GM21786 (cell line): ENCODE data around the gene TBK1.

Source experiments
- ATAC-seq: cut with Tn5 transposase; IDR thresholded peaks from one replicate; pipeline ENCODE4 v1.9.1; 2021; ENCODE audit not compliant: unreplicated experiment

Gene TBK1

GRCh38 chr12:64451687-64452558 lies at the start of gene TBK1:
Gene TBK1 (plus strand): TSS chr12:64452120. CDS start chr12:64455871, 3,751 bp downstream.
- peak; percentile 83 for ATAC-seq

GRCh38 chr12:64402181-64402580 lies 49.7 kb upstream of the TBK1 start:
- ATAC-seq: no peak

GRCh38 chr12:64403707-64404469 lies 48.0 kb upstream of the TBK1 start, which contains the start of gene XPOT:
Gene XPOT (plus strand): TSS chr12:64404392. CDS start chr12:64410036, 5,644 bp downstream.
- peak; percentile 93 for ATAC-seq

DNA sequence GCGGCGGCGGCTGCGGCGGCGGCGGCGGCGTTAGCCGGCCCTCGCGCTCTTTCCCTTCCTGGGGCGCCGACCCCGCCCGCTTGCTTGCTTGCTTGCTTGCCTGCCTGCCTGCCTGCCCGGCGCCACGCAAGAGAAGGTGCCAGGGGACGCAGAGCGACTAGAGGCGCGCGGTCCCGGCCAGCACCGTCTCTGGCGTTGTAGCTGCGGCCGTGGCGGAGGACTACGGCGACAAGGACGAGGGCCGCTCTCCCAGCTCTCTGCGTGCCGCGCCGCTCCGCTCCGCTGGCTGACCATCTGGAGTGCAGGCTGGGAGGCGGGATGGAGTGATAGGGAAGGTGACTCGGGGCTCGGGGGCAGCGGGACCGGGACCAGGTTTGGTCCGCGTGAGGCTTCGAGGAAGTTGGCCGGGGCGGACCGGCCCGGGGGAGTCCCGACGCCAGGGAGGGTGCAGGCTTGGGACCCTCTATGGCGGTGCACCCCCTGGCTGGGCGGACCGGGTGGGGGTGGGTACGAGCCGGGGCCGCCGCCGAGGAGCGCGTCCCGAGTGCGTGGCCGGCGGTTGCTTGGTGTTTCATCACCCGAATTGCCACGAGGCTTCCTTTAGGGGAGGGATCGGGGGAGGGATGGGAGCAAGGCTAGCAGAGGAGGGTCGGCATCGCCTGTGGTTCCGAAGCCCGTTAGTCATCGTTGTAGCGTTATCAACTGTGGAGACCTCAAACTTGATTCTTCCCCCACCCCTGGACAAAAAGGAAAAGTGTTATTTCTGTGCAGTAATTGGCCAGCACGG lies 47.3 kb upstream of the TBK1 start:
- ATAC-seq: no peak

DNA sequence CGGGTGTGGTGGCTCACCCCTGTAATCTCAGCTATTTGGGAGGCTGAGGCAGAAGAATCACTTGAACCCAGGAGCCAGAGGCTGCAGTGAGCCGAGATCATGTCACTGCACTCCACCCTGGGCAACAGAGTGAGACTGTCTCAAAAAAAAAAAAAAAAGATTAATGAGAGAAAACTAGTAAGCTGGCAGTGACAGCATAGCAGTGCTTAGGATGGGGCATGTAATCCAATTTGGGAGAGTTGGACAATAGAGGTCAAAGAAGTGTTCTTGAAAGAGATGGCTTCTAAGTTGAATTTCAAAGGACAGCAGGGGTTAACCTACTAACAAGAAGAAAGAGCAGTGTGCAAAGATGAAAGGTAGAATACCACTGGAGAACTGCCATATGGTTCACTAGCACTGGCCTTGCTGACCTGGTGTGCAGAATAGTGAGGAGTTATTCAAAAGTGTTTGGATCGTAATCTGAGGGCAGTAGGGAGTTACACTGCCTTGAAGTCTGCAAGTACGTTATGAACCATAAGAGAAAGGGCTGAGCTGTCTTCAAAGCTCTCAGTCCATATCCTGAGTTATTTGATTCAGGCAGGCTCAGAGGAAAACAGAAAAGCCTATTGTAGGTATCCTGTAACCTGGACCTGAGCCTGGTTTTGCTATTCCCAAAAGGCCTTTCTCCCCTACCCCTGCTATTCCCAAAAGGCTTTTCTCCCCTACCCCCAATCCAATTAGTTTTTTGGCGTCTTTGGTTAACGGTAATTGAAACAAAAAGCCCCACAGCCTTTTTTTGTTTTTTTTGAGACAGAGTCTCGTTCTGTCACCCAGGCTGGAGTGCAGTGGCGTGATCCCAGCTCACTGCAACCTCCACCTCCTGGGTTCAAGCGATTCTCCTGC lies 44.3 kb upstream of the TBK1 start:
- ATAC-seq: no peak

GRCh38 chr12:64411427-64411826 lies 40.5 kb upstream of the TBK1 start:
- ATAC-seq: no peak

DNA sequence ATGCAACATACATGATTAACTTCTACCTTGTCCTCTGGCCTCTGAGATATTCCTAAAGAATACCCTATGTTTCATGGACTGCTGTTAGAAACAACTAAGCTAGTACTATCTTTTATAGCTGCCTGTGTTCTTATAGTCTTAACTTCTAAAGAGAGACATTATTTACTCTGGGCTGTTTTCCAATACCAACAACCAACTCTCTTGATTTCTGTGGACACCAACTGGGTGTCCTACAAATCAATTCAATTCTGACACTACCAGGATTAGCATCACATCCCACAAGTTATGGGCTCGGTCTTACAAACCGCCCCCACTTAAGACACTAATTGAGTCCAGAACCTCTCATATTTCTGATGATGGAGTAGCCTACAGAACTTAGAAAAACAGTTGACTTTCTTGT lies 39.5 kb upstream of the TBK1 start:
- ATAC-seq: no peak

DNA sequence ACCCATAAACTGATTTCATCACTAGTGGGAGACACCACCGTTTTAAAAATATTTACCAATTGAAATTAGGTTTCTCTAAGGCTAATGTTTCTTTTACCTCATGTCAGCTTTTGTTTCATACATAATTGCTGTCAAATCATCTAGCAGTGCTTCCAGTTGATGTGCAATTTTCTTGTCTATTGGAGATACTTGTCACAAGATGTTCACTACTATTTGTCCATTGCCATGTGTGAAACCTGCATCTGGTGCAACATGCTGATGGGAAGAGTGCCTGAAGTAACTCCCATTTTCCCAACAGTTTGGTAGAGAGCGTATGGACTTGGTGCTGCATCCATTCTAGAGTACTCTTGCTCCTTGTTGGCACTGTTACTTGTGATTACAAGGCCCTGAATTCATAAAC lies 38.0 kb upstream of the TBK1 start:
- no peak for ATAC-seq

DNA sequence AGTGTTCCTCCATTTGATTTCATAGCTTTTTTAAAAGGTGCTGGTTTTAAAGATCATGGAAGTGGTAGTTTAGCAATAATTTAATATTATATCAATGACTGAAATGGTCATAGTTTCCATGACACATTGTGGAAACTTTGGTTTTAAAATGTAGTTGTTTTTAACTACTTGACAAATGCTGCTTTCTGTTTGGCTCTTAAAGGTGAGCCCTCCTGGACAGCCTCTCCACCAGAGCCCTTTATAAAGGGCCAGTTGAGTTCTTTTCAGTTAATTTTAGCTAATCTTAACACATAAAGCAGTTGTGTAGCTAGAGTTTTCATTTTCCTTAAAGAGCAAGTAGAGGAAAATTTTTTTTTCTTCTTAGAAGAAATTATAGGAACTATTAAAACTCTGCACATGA lies 33.7 kb upstream of the TBK1 start:
- ATAC-seq: no peak

DNA sequence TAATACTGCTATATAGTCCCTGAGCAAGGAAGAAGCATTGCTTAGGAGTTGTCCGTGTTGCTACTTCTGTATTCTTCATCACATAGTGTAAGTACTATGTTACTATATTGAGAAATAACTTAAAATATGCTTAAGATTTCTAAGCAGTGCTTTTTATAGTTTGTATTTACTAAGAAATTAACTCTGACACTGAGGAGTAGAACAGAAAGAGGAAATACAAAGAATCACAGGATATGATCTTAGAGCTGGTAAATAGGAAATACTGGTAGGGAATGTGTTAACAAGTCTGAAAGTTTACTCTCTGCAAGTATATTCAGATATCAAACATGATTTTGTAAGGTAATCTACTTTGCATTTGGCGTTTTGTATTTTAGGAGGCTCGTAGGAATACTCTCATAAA lies 32.2 kb upstream of the TBK1 start:
- no peak for ATAC-seq

- ATAC-seq: no peak
Measured at GRCh38 chr12:64427988-64428387, 23.9 kb upstream of the TBK1 start.

DNA sequence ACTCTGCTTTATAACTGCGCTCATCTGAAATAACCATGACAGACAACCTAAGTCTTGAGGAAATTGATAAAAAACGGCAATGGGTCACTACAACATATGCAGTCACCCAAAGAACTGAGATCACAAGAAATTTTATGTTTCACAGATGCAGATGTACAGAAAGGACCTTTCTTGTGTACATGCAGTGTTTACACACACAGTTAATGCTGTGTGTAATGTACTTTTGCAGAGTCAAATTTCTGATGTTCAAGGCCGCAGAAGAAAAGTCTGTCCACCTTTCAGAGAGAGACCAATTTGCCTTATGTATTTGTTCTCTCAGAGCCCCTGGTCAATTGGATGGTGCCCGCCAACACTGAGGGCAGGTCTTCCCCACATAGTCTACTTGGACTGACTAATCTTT lies 23.0 kb upstream of the TBK1 start:
- ATAC-seq: no peak

- no peak for ATAC-seq
Measured at GRCh38 chr12:64430886-64431285, 21.0 kb upstream of the TBK1 start.

- no peak for ATAC-seq
Measured at GRCh38 chr12:64431791-64432190, 20.1 kb upstream of the TBK1 start.

GRCh38 chr12:64433915-64434314 lies 18.0 kb upstream of the TBK1 start:
- no peak for ATAC-seq

GRCh38 chr12:64440100-64440499 lies 11.8 kb upstream of the TBK1 start:
- no peak for ATAC-seq

GRCh38 chr12:64445490-64445889 lies 6.4 kb upstream of the TBK1 start:
- ATAC-seq: no peak

- ATAC-seq: no peak
Measured at GRCh38 chr12:64446295-64446694, 5.6 kb upstream of the TBK1 start.

GRCh38 chr12:64450057-64450640 lies 1.8 kb upstream of the TBK1 start:
- ATAC-seq: no peak
